ENCODE measurements around the gene KRT75.

The KRT75 gene

DNA sequence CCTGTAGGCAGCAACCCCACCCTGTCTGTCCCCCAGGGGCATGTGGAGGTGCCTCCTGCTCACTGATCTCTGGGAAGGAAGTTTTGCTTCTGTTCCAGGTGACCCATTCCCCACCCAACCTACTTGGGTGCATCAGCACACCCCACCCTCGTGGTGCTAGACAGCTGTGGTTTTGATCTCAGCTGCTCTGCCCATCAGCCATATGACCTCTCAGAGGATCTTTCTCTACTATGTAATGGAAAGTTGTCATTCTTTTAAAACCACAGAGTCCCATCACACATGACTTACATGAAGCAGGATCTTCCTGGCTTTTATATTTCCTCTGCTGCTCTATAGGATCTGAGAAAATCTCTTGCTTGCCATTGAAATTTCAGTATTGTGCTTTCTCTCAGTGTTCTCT is 14.5 kb downstream of the KRT75 start:
- Histone ChIP-seq H3K27ac (ENCODE audit: low read length) (no peak overlapping the region), H4K20me1 (ENCODE audit: insufficient read depth, low read length) (no peaks in the 10 kb centered on the region), H3K9me3 (ENCODE audit: insufficient read depth, low read length) (no peaks in the 10 kb centered on the region), H3K4me1 (ENCODE audit: low read length) (no peaks in the 10 kb centered on the region), H3K27me3 (ENCODE audit: low read depth, low read length) (peaks cover 27% of the 10 kb centered on the region), H3K79me2 (ENCODE audit: low read length) (no peaks in the 10 kb centered on the region), H3K4me2 (ENCODE audit: low read length) (no peak overlapping the region), H3K9ac (ENCODE audit: low read length) (no peak overlapping the region), H2AFZ (ENCODE audit: low read depth, low read length) (no peak overlapping the region), H3K36me3 (replicated peaks; ENCODE audit: low read depth, low read length) (no peaks in the 10 kb centered on the region), H3K4me3 (ENCODE audit: low read length) (no peak overlapping the region)
- TF ChIP-seq, protein P1, sequence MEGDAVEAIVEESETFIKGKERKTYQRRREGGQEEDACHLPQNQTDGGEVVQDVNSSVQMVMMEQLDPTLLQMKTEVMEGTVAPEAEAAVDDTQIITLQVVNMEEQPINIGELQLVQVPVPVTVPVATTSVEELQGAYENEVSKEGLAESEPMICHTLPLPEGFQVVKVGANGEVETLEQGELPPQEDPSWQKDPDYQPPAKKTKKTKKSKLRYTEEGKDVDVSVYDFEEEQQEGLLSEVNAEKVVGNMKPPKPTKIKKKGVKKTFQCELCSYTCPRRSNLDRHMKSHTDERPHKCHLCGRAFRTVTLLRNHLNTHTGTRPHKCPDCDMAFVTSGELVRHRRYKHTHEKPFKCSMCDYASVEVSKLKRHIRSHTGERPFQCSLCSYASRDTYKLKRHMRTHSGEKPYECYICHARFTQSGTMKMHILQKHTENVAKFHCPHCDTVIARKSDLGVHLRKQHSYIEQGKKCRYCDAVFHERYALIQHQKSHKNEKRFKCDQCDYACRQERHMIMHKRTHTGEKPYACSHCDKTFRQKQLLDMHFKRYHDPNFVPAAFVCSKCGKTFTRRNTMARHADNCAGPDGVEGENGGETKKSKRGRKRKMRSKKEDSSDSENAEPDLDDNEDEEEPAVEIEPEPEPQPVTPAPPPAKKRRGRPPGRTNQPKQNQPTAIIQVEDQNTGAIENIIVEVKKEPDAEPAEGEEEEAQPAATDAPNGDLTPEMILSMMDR (IDR thresholded peaks at IDR 0.05; ENCODE audit: low read depth, low read length), result no peak
- TF ChIP-seq EZH2phosphoT487 (IDR thresholded peaks at IDR 0.05; ENCODE audit: low read depth), result no peak

DNA sequence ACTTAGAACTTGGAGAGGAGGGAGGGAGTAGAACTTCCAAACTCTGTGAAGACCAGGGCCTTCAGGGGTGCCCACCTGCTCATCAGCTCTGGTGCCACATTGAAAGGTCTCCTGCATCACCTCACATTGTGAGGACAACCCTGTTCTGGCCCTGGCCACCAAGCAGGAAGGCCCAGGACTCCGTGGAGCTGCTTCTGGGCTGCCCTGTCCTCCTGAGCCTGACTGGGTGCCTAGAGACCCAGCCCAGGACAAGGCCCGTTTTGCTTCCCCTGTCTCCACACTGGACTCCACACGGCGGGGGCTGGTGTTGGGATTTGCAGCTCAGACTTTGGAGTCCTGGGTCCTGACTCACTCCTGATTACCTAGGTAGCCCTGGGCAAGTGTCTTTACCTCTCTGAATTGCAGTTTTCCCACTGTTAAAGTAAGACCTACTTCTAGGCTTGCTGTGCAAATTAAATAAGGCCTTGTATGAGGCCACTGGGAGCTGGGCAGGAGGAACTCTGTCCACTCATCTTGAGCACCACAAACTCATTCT is 15.5 kb downstream of the KRT75 start:
- no peak overlapping the region for H2AFZ ChIP-seq (ENCODE audit: low read depth, low read length)
- peaks cover 27% of the 10 kb centered on the region for H3K27me3 ChIP-seq (ENCODE audit: low read depth, low read length)
- no peaks in the 10 kb centered on the region for H3K79me2 ChIP-seq (ENCODE audit: low read length)
- H3K4me1 ChIP-seq (ENCODE audit: low read length), result no peaks in the 10 kb centered on the region
- H3K36me3 ChIP-seq (replicated peaks; ENCODE audit: low read depth, low read length), result no peaks in the 10 kb centered on the region
- no peak overlapping the region for H3K9ac ChIP-seq (ENCODE audit: low read length)
- H3K9me3 ChIP-seq (ENCODE audit: insufficient read depth, low read length), result no peaks in the 10 kb centered on the region
- H3K4me2 ChIP-seq (ENCODE audit: low read length), result no peak overlapping the region
- no peaks in the 10 kb centered on the region for H4K20me1 ChIP-seq (ENCODE audit: insufficient read depth, low read length)
- H3K27ac ChIP-seq (ENCODE audit: low read length), result no peak overlapping the region
- no peak overlapping the region for H3K4me3 ChIP-seq (ENCODE audit: low read length)
- TF ChIP-seq, protein P1 (IDR thresholded peaks at IDR 0.05; ENCODE audit: low read depth, low read length), result no peak
- no peak for TF ChIP-seq EZH2phosphoT487 (IDR thresholded peaks at IDR 0.05; ENCODE audit: low read depth)

DNA sequence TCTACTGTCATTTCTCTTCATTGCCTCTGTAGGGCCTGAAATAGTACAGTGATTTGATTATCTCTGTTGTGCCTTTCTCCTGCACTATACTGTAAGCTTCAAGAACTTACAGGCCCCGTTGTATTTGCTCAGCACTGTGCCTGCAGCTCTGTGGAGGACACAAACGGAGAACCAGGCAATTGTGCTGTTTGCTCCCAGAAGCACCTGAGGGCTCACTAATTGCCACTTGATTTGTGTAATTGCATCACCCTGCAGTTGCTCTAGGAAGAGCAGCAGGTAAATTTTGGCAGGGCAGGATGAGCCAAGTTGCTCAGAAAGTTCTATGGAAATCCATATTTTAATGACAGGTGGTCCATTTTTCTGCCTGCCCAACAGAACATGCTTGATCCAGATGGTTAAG is 16.4 kb downstream of the KRT75 start:
- Histone ChIP-seq H3K4me2 (ENCODE audit: low read length) (no peak overlapping the region), H3K27me3 (ENCODE audit: low read depth, low read length) (peaks cover 20% of the 10 kb centered on the region), H2AFZ (ENCODE audit: low read depth, low read length) (no peak overlapping the region), H3K9me3 (ENCODE audit: insufficient read depth, low read length) (no peaks in the 10 kb centered on the region), H3K9ac (ENCODE audit: low read length) (no peak overlapping the region), H3K36me3 (replicated peaks; ENCODE audit: low read depth, low read length) (no peaks in the 10 kb centered on the region), H3K27ac (ENCODE audit: low read length) (no peak overlapping the region), H3K4me1 (ENCODE audit: low read length) (no peaks in the 10 kb centered on the region), H3K4me3 (ENCODE audit: low read length) (no peak overlapping the region), H3K79me2 (ENCODE audit: low read length) (no peaks in the 10 kb centered on the region), H4K20me1 (ENCODE audit: insufficient read depth, low read length) (no peaks in the 10 kb centered on the region)
- TF ChIP-seq, protein P1 (IDR thresholded peaks at IDR 0.05; ENCODE audit: low read depth, low read length), result no peak
- no peak for TF ChIP-seq EZH2phosphoT487 (IDR thresholded peaks at IDR 0.05; ENCODE audit: low read depth)

DNA sequence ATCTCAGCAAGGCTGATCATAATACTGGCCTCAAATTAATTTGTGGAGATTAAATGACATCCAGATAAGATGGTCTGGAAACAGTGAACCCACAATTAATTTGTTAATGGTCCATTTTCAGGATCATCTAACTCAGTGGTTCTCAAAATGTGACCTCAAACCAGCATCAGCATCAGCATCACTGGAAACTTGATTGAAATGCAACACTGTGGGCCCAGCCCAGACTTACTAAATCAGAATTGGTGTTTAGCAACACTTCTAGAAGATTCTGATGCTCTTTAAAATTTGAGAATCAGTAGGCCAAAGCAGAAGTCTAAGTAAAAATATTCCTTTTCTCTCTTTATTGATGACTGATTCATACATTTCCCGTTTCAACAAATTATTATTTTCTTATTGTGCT is 17.4 kb downstream of the KRT75 start:
- H3K4me1 ChIP-seq (ENCODE audit: low read length), result no peaks in the 10 kb centered on the region
- no peaks in the 10 kb centered on the region for H4K20me1 ChIP-seq (ENCODE audit: insufficient read depth, low read length)
- no peak overlapping the region for H3K4me3 ChIP-seq (ENCODE audit: low read length)
- H3K27ac ChIP-seq (ENCODE audit: low read length), result no peak overlapping the region
- no peaks in the 10 kb centered on the region for H3K9me3 ChIP-seq (ENCODE audit: insufficient read depth, low read length)
- TF ChIP-seq, protein P1 (IDR thresholded peaks at IDR 0.05; ENCODE audit: low read depth, low read length), result no peak
- TF ChIP-seq EZH2phosphoT487 (IDR thresholded peaks at IDR 0.05; ENCODE audit: low read depth), result no peak
- no peaks in the 10 kb centered on the region for H3K36me3 ChIP-seq (replicated peaks; ENCODE audit: low read depth, low read length)
- H2AFZ ChIP-seq (ENCODE audit: low read depth, low read length), result no peak overlapping the region
- H3K4me2 ChIP-seq (ENCODE audit: low read length), result no peak overlapping the region
- no peak overlapping the region for H3K9ac ChIP-seq (ENCODE audit: low read length)
- no peaks in the 10 kb centered on the region for H3K79me2 ChIP-seq (ENCODE audit: low read length)
- peaks cover 11% of the 10 kb centered on the region for H3K27me3 ChIP-seq (ENCODE audit: low read depth, low read length)

All from OCI-LY3 (cell line).